SK-N-SH (cell line): ENCODE results near the gene LRRC3C. TPM values are rescaled to one million over a fixed set of nuclear protein-coding genes. Genes with fewer than 3 reads are reported as not detected.

ENCODE experiments used
- CTCF ChIA-PET: fragments of 300-600, 350-600 bp; formaldehyde crosslinking; extraction: SDS; loops from one replicate; lab custom pipeline; 2021; lab: Yijun Ruan, JAX
- POLR2A ChIA-PET: fragments of 350-600 bp; sonication (Branson Sonifier 250); formaldehyde crosslinking; extraction: SDS; loops from one replicate; lab custom pipeline; 2020; ENCODE audit warnings: antibody characterized with exemption, inconsistent platforms; lab: Yijun Ruan, JAX
- DNase-seq: peaks from one replicate; pipeline ENCODE4 v3.0.0; 2012
- H2AFZ ChIP-seq: fragments of 200-600 bp; sonication (generic); 2 replicates; pipeline ENCODE4 v1.8.1; 2016; ENCODE audit warnings: antibody characterized with exemption, mild to moderate bottlenecking, low read depth
- H3F3A ChIP-seq: fragments of 200-600 bp; sonication (generic); replicated peaks from 2 replicates; pipeline ENCODE3; 2016; ENCODE audit warnings: antibody characterized with exemption, mild to moderate bottlenecking; ENCODE audit not compliant: insufficient read depth
- H3K27ac ChIP-seq, 2 experiments: fragments of 200-500 bp in 1 of 2; fragments of 200-600 bp in 1 of 2; sonication (Bioruptor generic) in 1 of 2; sonication (generic), shearing (Covaris generic) in 1 of 2; 2 replicates each; pipeline versions ENCODE4 v1.5.1 to v1.6.1; 2014 to 2016; ENCODE audit warnings: low read depth in 2 of 2, inconsistent platforms in 1 of 2, low read length in 1 of 2, mild to moderate bottlenecking in 1 of 2, mixed read lengths in 1 of 2
- H3K27me3 ChIP-seq: fragments of 200-600 bp; sonication (generic), shearing (Covaris generic); 2 replicates; pipeline ENCODE4 v1.6.1; 2016; ENCODE audit warnings: mixed run types; ENCODE audit not compliant: insufficient read depth
- H3K36me3 ChIP-seq, 2 experiments: fragments of 200-500 bp in 1 of 2; fragments of 200-600 bp in 1 of 2; sonication (Bioruptor generic) in 1 of 2; sonication (generic) in 1 of 2; replicated peaks in 1 of 2; 2 replicates each; pipeline versions ENCODE3 to v1.5.1; 2014 to 2016; ENCODE audit warnings: low read length in 1 of 2, mild to moderate bottlenecking in 1 of 2; ENCODE audit not compliant: insufficient read depth in 2 of 2, control insufficient read depth in 1 of 2
- H3K4me1 ChIP-seq, 2 experiments: fragments of 200-500 bp in 1 of 2; fragments of 200-600 bp in 1 of 2; sonication (Bioruptor generic) in 1 of 2; sonication (generic), shearing (Covaris generic) in 1 of 2; 2 replicates each; pipeline versions ENCODE4 v1.5.1 to v1.6.1; 2014 to 2016; ENCODE audit warnings: low read depth in 1 of 2, low read length in 1 of 2, mixed run types in 1 of 2; ENCODE audit not compliant: insufficient read depth in 2 of 2, control insufficient read depth in 1 of 2
- H3K4me2 ChIP-seq: fragments of 200-600 bp; sonication (generic), shearing (Covaris generic); 2 replicates; pipeline ENCODE4 v1.6.1; 2017; ENCODE audit warnings: mixed run types
- H3K4me3 ChIP-seq, 2 experiments: fragments of 200-500 bp in 1 of 2; fragments of 200-600 bp in 1 of 2; sonication (Bioruptor generic) in 1 of 2; sonication (generic), shearing (Covaris generic) in 1 of 2; 2 replicates each; pipeline versions ENCODE4 v1.5.1 to v1.8.1; 2014 to 2016; ENCODE audit warnings: low read depth in 2 of 2, inconsistent platforms in 1 of 2, low read length in 1 of 2, mild to moderate bottlenecking in 1 of 2, mixed read lengths in 1 of 2, moderate library complexity in 1 of 2
- H3K79me2 ChIP-seq: fragments of 200-600 bp; sonication (generic); 2 replicates; pipeline ENCODE4 v1.8.1; 2017; ENCODE audit warnings: mild to moderate bottlenecking; ENCODE audit not compliant: insufficient read depth
- H3K9ac ChIP-seq: fragments of 200-600 bp; sonication (generic); 2 replicates; pipeline ENCODE4 v1.6.1; 2017; ENCODE audit warnings: mixed run types
- H3K9me2 ChIP-seq: fragments of 200-600 bp; sonication (generic); 2 replicates; pipeline ENCODE4 v1.6.1; 2017; ENCODE audit warnings: mixed run types
- H3K9me3 ChIP-seq: fragments of 200-600 bp; sonication (generic); 2 replicates; pipeline ENCODE4 v1.6.1; 2017; ENCODE audit warnings: mixed run types, mild to moderate bottlenecking, moderate library complexity
- H4K20me1 ChIP-seq: fragments of 200-600 bp; sonication (generic); 2 replicates; pipeline ENCODE4 v1.6.1; 2017; ENCODE audit warnings: mild to moderate bottlenecking, mixed run types; ENCODE audit not compliant: insufficient read depth
- CTCF ChIP-seq: fragments of 200-600 bp; sonication (generic); IDR thresholded peaks from 2 replicates; pipeline ENCODE4 v1.6.1; 2017; ENCODE audit warnings: antibody characterized with exemption, mild to moderate bottlenecking, moderate library complexity
- ELF1 ChIP-seq: IDR thresholded peaks from 2 replicates; pipeline ENCODE4 v1.4.0; 2012
- EZH2phosphoT487 ChIP-seq: fragments of 200-600 bp; sonication (generic); IDR thresholded peaks from 2 replicates; pipeline ENCODE4 v1.6.1; 2017; ENCODE audit warnings: low read depth, mixed run types, mild to moderate bottlenecking, antibody characterized with exemption, moderate library complexity, borderline replicate concordance
- FOXJ3 ChIP-seq: sonication (generic); formaldehyde crosslinking; IDR thresholded peaks from 2 replicates; pipeline ENCODE4 v1.5.1; 2020; ENCODE audit warnings: mild to moderate bottlenecking, missing genetic modification reagents
- GATA2 ChIP-seq: sonication (generic); formaldehyde crosslinking; IDR thresholded peaks from 2 replicates; pipeline ENCODE4 v1.5.0; 2020; ENCODE audit warnings: mild to moderate bottlenecking, missing genetic modification reagents
- IRF3 ChIP-seq: fragments of 150-350 bp; IDR thresholded peaks from 2 replicates; pipeline ENCODE4 v1.6.1; 2016; ENCODE audit warnings: mild to moderate bottlenecking, low read depth, low read length
- JUND ChIP-seq: IDR thresholded peaks from 2 replicates; pipeline ENCODE4 v1.4.0; 2012
- MAX ChIP-seq: IDR thresholded peaks from 2 replicates; pipeline ENCODE4 v1.4.0; 2012; ENCODE audit warnings: low read depth
- MEF2A ChIP-seq: IDR thresholded peaks from 2 replicates; pipeline ENCODE4 v1.4.0; 2012; ENCODE audit warnings: low read depth, borderline replicate concordance
- PBX3 ChIP-seq: IDR thresholded peaks from 2 replicates; pipeline ENCODE4; 2012
- POLR2AphosphoS5 ChIP-seq: IDR thresholded peaks from 2 replicates; pipeline ENCODE4 v1.6.1; 2012; ENCODE audit warnings: low read depth, low read length
- RCOR1 ChIP-seq: fragments of 150-350 bp; IDR thresholded peaks from 2 replicates; pipeline ENCODE4 v1.6.1; 2017; ENCODE audit warnings: antibody characterized with exemption, low read length
- REST ChIP-seq: IDR thresholded peaks from 2 replicates; pipeline ENCODE4 v1.6.1; 2012; ENCODE audit warnings: mild to moderate bottlenecking, low read depth, low read length, moderate library complexity
- RXRA ChIP-seq: IDR thresholded peaks from 2 replicates; pipeline ENCODE4 v1.4.0; 2012; ENCODE audit warnings: low read depth, mild to moderate bottlenecking, borderline replicate concordance
- SIN3A ChIP-seq: IDR thresholded peaks from 2 replicates; pipeline ENCODE4 v1.6.1; 2012; ENCODE audit warnings: low read depth, mild to moderate bottlenecking, low read length, moderate library complexity, borderline replicate concordance
- SMC3 ChIP-seq: IDR thresholded peaks from 2 replicates; pipeline ENCODE4 v1.6.1; 2012; ENCODE audit warnings: low read depth, low read length, improper control_type of control experiment
- TCF12 ChIP-seq: IDR thresholded peaks from 2 replicates; pipeline ENCODE4 v1.4.0; 2012
- USF1 ChIP-seq: IDR thresholded peaks from 2 replicates; pipeline ENCODE4 v1.4.0; 2012; ENCODE audit warnings: low read depth, borderline replicate concordance
- WGBS: methylation state at CpG from one replicate; pipeline ENCODE4 v1.1.6; 2017; ENCODE audit warnings: low lambda C conversion rate; 5-methylcytosine and 5-hydroxymethylcytosine counted together
- polyA plus RNA-seq, 3 experiments: library from polyadenylated mRNA; depleted of rRNA; stranded (reverse); fragments of >200 nt; gene quantifications; 2 replicates each; pipeline ENCODE4 v1.2.3, GENCODE V29; 2012

The LRRC3C gene
- polyA plus RNA-seq, 1 of the 3 experiments (the other 2 are of a cell fraction), result not detected

- H2AFZ ChIP-seq, result no peak overlapping the region
- H3K36me3 ChIP-seq, result peaks cover 9 to 42% of the 10 kb centered on the region in 2 experiments
- H3K4me1 ChIP-seq, result peaks cover under 1 to 26% of the 10 kb centered on the region in 2 experiments; a peak in 2 of 4 replicates
- no peak overlapping the region for H3K9ac ChIP-seq
- H3K4me3 ChIP-seq, result no peak overlapping the region
- peaks cover 37% of the 10 kb centered on the region for H3K79me2 ChIP-seq
- 93% methylated on average over 6 of the region's 6 CpGs for WGBS
- no peaks in the 10 kb centered on the region for H3K9me2 ChIP-seq
- no peak overlapping the region for H3K27ac ChIP-seq
- H3K9me3 ChIP-seq, result no peaks in the 10 kb centered on the region
- peaks cover 29% of the 10 kb centered on the region for H4K20me1 ChIP-seq
- no peak for TF ChIP-seq IRF3
- no peak for TF ChIP-seq RCOR1
- no peak for TF ChIP-seq USF1
- TF ChIP-seq JUND, result no peak
- TF ChIP-seq SMC3, result no peak
- CTCF ChIA-PET, result no interaction called here
- POLR2A ChIA-PET, result no interaction called here
- DNase-seq, result no peak
- peaks cover 2% of the 10 kb centered on the region for H3F3A ChIP-seq
- H3K4me2 ChIP-seq, result no peak overlapping the region
- H3K27me3 ChIP-seq, result no peaks in the 10 kb centered on the region
Measured at GRCh38 chr17:39923230-39923629, 4.3 kb upstream of the LRRC3C start.

GRCh38 chr17:39923836-39924690 lies 3.5 kb upstream of the LRRC3C start:
- ChIA-PET POLR2A (no interaction called here), CTCF (no interaction called here)
- no peak overlapping the region for H3K4me2 ChIP-seq
- no peak overlapping the region for H3K27ac ChIP-seq
- H3F3A ChIP-seq, result peaks cover 11% of the 10 kb centered on the region
- H3K79me2 ChIP-seq, result peaks cover 37% of the 10 kb centered on the region
- H3K27me3 ChIP-seq, result no peaks in the 10 kb centered on the region
- no peak overlapping the region for H3K9ac ChIP-seq
- H3K36me3 ChIP-seq, result peaks cover 9 to 41% of the 10 kb centered on the region in 2 experiments
- 88% methylated on average over 14 of the region's 17 CpGs for WGBS
- peaks cover 29% of the 10 kb centered on the region for H4K20me1 ChIP-seq
- H3K4me3 ChIP-seq, result no peak overlapping the region
- peaks cover 8 to 32% of the 10 kb centered on the region in 2 experiments; a peak in 3 of 4 replicates for H3K4me1 ChIP-seq
- H2AFZ ChIP-seq, result no peak overlapping the region
- DNase-seq, result no peak
- no peaks in the 10 kb centered on the region for H3K9me2 ChIP-seq
- no peaks in the 10 kb centered on the region for H3K9me3 ChIP-seq
- TF ChIP-seq CTCF (no peak), PBX3 (no peak), GATA2 (CRISPR knock-in tag) (no peak), POLR2AphosphoS5 (no peak), MEF2A (no peak), FOXJ3 (CRISPR knock-in tag) (no peak), TCF12 (no peak), MAX (no peak), REST (no peak), EZH2phosphoT487 (no peak), ELF1 (no peak), RXRA (no peak), SIN3A (no peak)
